GM12864 (cell line): ENCODE results near the gene OSBPL1A.

Experiments used
- DNase-seq: peaks from one replicate; pipeline ENCODE4 v3.0.0-alpha.2; 2011; ENCODE audit warnings: low read depth
- H3K4me3 ChIP-seq: 2 replicates; pipeline ENCODE4 v1.5.1; 2011; ENCODE audit warnings: mild to moderate bottlenecking, low read depth, low read length, control low read depth
- CTCF ChIP-seq: IDR thresholded peaks from 2 replicates; pipeline ENCODE4 v1.5.1; 2011; ENCODE audit warnings: low read depth, mild to moderate bottlenecking, moderate library complexity, low read length, control low read depth, inconsistent platforms; ENCODE audit errors: missing control alignments

OSBPL1A gene

GRCh38 chr18:24344509-24344908 lies 53.1 kb downstream of the OSBPL1A start:
- H3K4me3 ChIP-seq: no peak overlapping the region
- DNase-seq: no peak
- TF ChIP-seq CTCF: no peak

GRCh38 chr18:24342347-24342746 lies 55.3 kb downstream of the OSBPL1A start:
- no peak for DNase-seq
- no peak for TF ChIP-seq CTCF
- no peak overlapping the region for H3K4me3 ChIP-seq

GRCh38 chr18:24341361-24341760 lies 56.3 kb downstream of the OSBPL1A start:
- DNase-seq: no peak
- no peak for TF ChIP-seq CTCF
- H3K4me3 ChIP-seq: no peak overlapping the region

GRCh38 chr18:24333084-24333483 lies 64.5 kb downstream of the OSBPL1A start:
- no peak for TF ChIP-seq CTCF
- H3K4me3 ChIP-seq: no peak overlapping the region
- DNase-seq: no peak

GRCh38 chr18:24326211-24326610 lies 71.4 kb downstream of the OSBPL1A start:
- no peak overlapping the region for H3K4me3 ChIP-seq
- no peak for TF ChIP-seq CTCF
- DNase-seq: no peak

- H3K4me3 ChIP-seq: no peak overlapping the region
- no peak for DNase-seq
- no peak for TF ChIP-seq CTCF
Measured at GRCh38 chr18:24322584-24323136, 75.0 kb downstream of the OSBPL1A start.

GRCh38 chr18:24321071-24321470 lies 76.6 kb downstream of the OSBPL1A start:
- H3K4me3 ChIP-seq: no peak overlapping the region
- TF ChIP-seq CTCF: no peak
- DNase-seq: no peak
